Fibroblast of mammary gland (primary cell): ENCODE results near the gene ADCYAP1.

Experiments used
- DNase-seq: peaks from one replicate; pipeline ENCODE4 v3.0.0-alpha.2; 2010; ENCODE audit warnings: low read depth
- H3K4me3 ChIP-seq: 2 replicates; pipeline ENCODE4 v1.5.1; 2011; ENCODE audit warnings: low read depth, mild to moderate bottlenecking, low read length, moderate library complexity; ENCODE audit not compliant: control insufficient read depth
- CTCF ChIP-seq: conservative IDR thresholded peaks from 2 replicates; pipeline ENCODE4 v1.5.1; 2011; ENCODE audit warnings: low read depth, low read length, inconsistent platforms; ENCODE audit not compliant: control insufficient read depth, insufficient read depth

The ADCYAP1 gene

GRCh38 chr18:886076-886475 lies 18.6 kb upstream of the ADCYAP1 start:
- no peak overlapping the region for H3K4me3 ChIP-seq
- no peak for DNase-seq
- TF ChIP-seq CTCF = no peak

- no peak for DNase-seq
- no peak overlapping the region for H3K4me3 ChIP-seq
- no peak for TF ChIP-seq CTCF
Measured at GRCh38 chr18:887716-888115, 17.0 kb upstream of the ADCYAP1 start.

- no peak for TF ChIP-seq CTCF
- DNase-seq = no peak
Measured at GRCh38 chr18:892316-892715, 12.4 kb upstream of the ADCYAP1 start.

GRCh38 chr18:896315-896714 lies 8.4 kb upstream of the ADCYAP1 start:
- TF ChIP-seq CTCF = no peak
- no peak overlapping the region for H3K4me3 ChIP-seq
- DNase-seq = no peak

More at GRCh38 chr18:892316-892715, 12.4 kb upstream of the ADCYAP1 start:
- H3K4me3 ChIP-seq = no peak overlapping the region

- H3K4me3 ChIP-seq = no peak overlapping the region
- no peak for DNase-seq
- no peak for TF ChIP-seq CTCF
Measured at GRCh38 chr18:901761-902160, 2.9 kb upstream of the ADCYAP1 start.

- peak; percentile 20 for DNase-seq
- no peak overlapping the region for H3K4me3 ChIP-seq
- TF ChIP-seq CTCF = peak; percentile 31
Measured at GRCh38 chr18:902229-902628, 2.4 kb upstream of the ADCYAP1 start.

GRCh38 chr18:903701-904100 lies 970 bp upstream of the ADCYAP1 start:
- TF ChIP-seq CTCF = no peak
- H3K4me3 ChIP-seq = no peak overlapping the region
- DNase-seq = peak; percentile 42
